GM12878 (cell line): Measurements from ENCODE around the gene GLMN. TPM values are rescaled to one million over a fixed set of nuclear protein-coding genes. Genes with fewer than 3 reads are reported as not detected.

Source experiments
- ATAC-seq: fragments of 200-7000 bp; cut with Tn5 transposase; 3 replicates; pipeline ENCODE4 v1.9.1; 2020; ENCODE audit warnings: mild to moderate bottlenecking, moderate library complexity
- BruUV-seq: library from RNA; stranded (reverse); fragments of 400-500 nt; replicated peaks from 2 replicates; lab custom pipeline; 2021; lab: Mats Ljungman, UMichigan
- CTCF ChIA-PET: fragments of 300-600 bp; sonication (Branson Sonifier 250); formaldehyde crosslinking; extraction: SDS; loops from one replicate; lab custom pipeline; 2021; ENCODE audit warnings: inconsistent platforms; lab: Yijun Ruan, JAX
- POLR2A ChIA-PET: fragments of 350-600 bp; formaldehyde crosslinking; extraction: SDS; loops from one replicate; lab custom pipeline; 2021; ENCODE audit warnings: inconsistent platforms; lab: Charles Lee
- RAD21 ChIA-PET: fragments of 300-600 bp; sonication (Branson Sonifier 250); formaldehyde crosslinking; loops from one replicate; lab custom pipeline; 2023; ENCODE audit warnings: antibody characterized with exemption; ENCODE audit not compliant: unreplicated experiment; lab: Charles Lee
- SMC1A ChIA-PET: fragments of 300-600 bp; sonication (Branson Sonifier 250); formaldehyde crosslinking; loops from one replicate; lab custom pipeline; 2023; ENCODE audit not compliant: unreplicated experiment, uncharacterized antibody; lab: Charles Lee
- DNase-seq: peaks from one replicate; pipeline ENCODE4 v3.0.0-alpha.2; 2011; ENCODE audit warnings: low read depth, low spot score
- FAIRE-seq: peaks from 3 replicates; lab custom pipeline; 2011; peaks lifted over from hg19 to GRCh38; lab: Jason Lieb, UNC
- H2AFZ ChIP-seq: 2 replicates; pipeline ENCODE4 v1.6.0; 2011; ENCODE audit warnings: low read depth, low read length, control low read depth; ENCODE audit not compliant: control insufficient read depth
- H3K27ac ChIP-seq: 2 replicates; pipeline ENCODE4 v1.5.1; 2011; ENCODE audit warnings: control low read depth; ENCODE audit not compliant: control insufficient read depth, insufficient read depth
- H3K27me3 ChIP-seq, 2 experiments: replicated peaks in 1 of 2; 2 replicates each; pipeline versions ENCODE4 v1.6.0 to v1.6.1; 2011; ENCODE audit warnings: low read length in 1 of 2; ENCODE audit not compliant: control insufficient read depth in 2 of 2, insufficient read depth in 2 of 2
- H3K36me3 ChIP-seq, 2 experiments: 2 replicates each; pipeline ENCODE4 v1.5.1; 2011; ENCODE audit warnings: low read length in 1 of 2; ENCODE audit not compliant: control insufficient read depth in 2 of 2, insufficient read depth in 2 of 2
- H3K4me1 ChIP-seq: 2 replicates; pipeline ENCODE4 v1.6.1; 2011; ENCODE audit warnings: mild to moderate bottlenecking, low read length, moderate library complexity, mixed read lengths; ENCODE audit not compliant: control insufficient read depth, insufficient read depth
- H3K4me2 ChIP-seq: 2 replicates; pipeline ENCODE4 v1.6.0; 2011; ENCODE audit warnings: control low read depth; ENCODE audit not compliant: control insufficient read depth, insufficient read depth
- H3K4me3 ChIP-seq: fragments of 200-600 bp; sonication (generic); 2 replicates; pipeline ENCODE4 v1.5.1; 2016
- H3K79me2 ChIP-seq: 2 replicates; pipeline ENCODE4 v1.6.0; 2011; ENCODE audit warnings: low read length; ENCODE audit not compliant: control insufficient read depth, insufficient read depth
- H3K9ac ChIP-seq: 2 replicates; pipeline ENCODE4 v1.8.0; 2011; ENCODE audit warnings: low read length, control low read depth, mixed read lengths; ENCODE audit not compliant: control insufficient read depth, insufficient read depth
- H3K9me3 ChIP-seq: replicated peaks from 3 replicates; pipeline ENCODE4 v1.5.1; 2011; ENCODE audit warnings: mild to moderate bottlenecking, low read length; ENCODE audit not compliant: control insufficient read depth, insufficient read depth
- H4K20me1 ChIP-seq: 2 replicates; pipeline ENCODE4 v1.6.0; 2011; ENCODE audit not compliant: control insufficient read depth, insufficient read depth
- CBFB ChIP-seq: IDR thresholded peaks from 2 replicates; pipeline ENCODE4 v1.6.1; 2016; ENCODE audit warnings: antibody characterized with exemption, low read depth
- EGR1 ChIP-seq, 2 experiments: IDR thresholded peaks; 1 replicate in 1 of 2; 2 replicates in 1 of 2; pipeline ENCODE4 v1.6.1; 2011 to 2012; ENCODE audit warnings: low read depth in 2 of 2, low read length in 2 of 2, borderline replicate concordance in 1 of 2, mild to moderate bottlenecking in 1 of 2, moderate library complexity in 1 of 2
- IKZF2 ChIP-seq, 2 experiments: fragments of 450-650 bp; IDR thresholded peaks; 2 replicates each; pipeline ENCODE4 v1.6.1; 2017; ENCODE audit warnings: mild to moderate bottlenecking in 2 of 2, moderate library complexity in 2 of 2
- KLF5 ChIP-seq: fragments of 450-650 bp; IDR thresholded peaks from 2 replicates; pipeline ENCODE4 v1.6.1; 2014; ENCODE audit warnings: mild to moderate bottlenecking; ENCODE audit not compliant: partially characterized antibody
- SUPT20H ChIP-seq: IDR thresholded peaks from 2 replicates; pipeline ENCODE4 v1.6.1; 2011; ENCODE audit warnings: low read depth, mild to moderate bottlenecking, low read length, moderate library complexity, borderline replicate concordance; ENCODE audit not compliant: control insufficient read depth
- TBL1XR1 ChIP-seq: IDR thresholded peaks from 2 replicates; pipeline ENCODE4 v1.6.1; 2012; ENCODE audit warnings: low read depth, low read length, improper control_type of control experiment
- ZSCAN29 ChIP-seq: fragments of 450-650 bp; IDR thresholded peaks from 2 replicates; pipeline ENCODE4 v1.6.1; 2017; ENCODE audit warnings: mild to moderate bottlenecking, moderate library complexity
- WGBS: methylation state at CpG from one replicate; pipeline ENCODE4 v1.1.6; 2016; ENCODE audit warnings: low lambda C conversion rate; ENCODE audit not compliant: insufficient replicate concordance, insufficient coverage; ENCODE audit errors: missing lambda C conversion rate; 5-methylcytosine and 5-hydroxymethylcytosine counted together
- in situ Hi-C: fragments of 300-500 bp; cut with MboI; formaldehyde crosslinking; loops from 9 replicates; pipeline ENCODE4 v1.14.3; 2018; ENCODE audit warnings: mixed read lengths
- intact Hi-C: fragments of 100-400 bp; cut with micrococcal nuclease; formaldehyde crosslinking; loops from one replicate; pipeline ENCODE4 v1.14.2; 2022; ENCODE audit not compliant: unreplicated experiment
- polyA plus RNA-seq, 11 experiments: library from polyadenylated mRNA; depleted of rRNA in 4 of 11; unstranded in 6 of 11; stranded (reverse) in 5 of 11; fragments of >200 nt; fragmentation: Nextera tagmentation in 4 of 11; fragmentation: Illumina TruSeq in 1 of 11; extraction: Ambion mirVana in 4 of 11; extraction: Trizol in 1 of 11; gene quantifications; 1 replicate in 1 of 11; 2 replicates in 10 of 11; pipeline versions ENCODE4 v1.2.1 to v1.2.3, GENCODE V29; 2011 to 2016; ENCODE audit warnings: inconsistent platforms in 2 of 11, missing spikeins in 2 of 11, low read depth in 1 of 11
- total RNA-seq, 4 experiments: library from RNA; depleted of rRNA in 3 of 4; stranded (reverse); fragments of >200 nt in 3 of 4; fragmentation: Illumina TruSeq in 1 of 4; extraction: Trizol in 1 of 4; gene quantifications; 2 replicates each; pipeline versions ENCODE4 v1.2.1 to v1.2.3, GENCODE V29; 2013 to 2021
- TF ChIP-seq, protein P1 (sequence below): fragments of 450-650 bp; IDR thresholded peaks from 2 replicates; pipeline ENCODE4 v1.6.1; 2016; ENCODE audit warnings: mild to moderate bottlenecking, moderate library complexity, borderline replicate concordance

Gene GLMN
- total and polyA plus RNA-seq, 10 of the 15 experiments (the other 5 are each of a cell fraction or from before 2014, with no cell fraction given), result 11.5 to 33.7 (median 16.7) TPM

DNA sequence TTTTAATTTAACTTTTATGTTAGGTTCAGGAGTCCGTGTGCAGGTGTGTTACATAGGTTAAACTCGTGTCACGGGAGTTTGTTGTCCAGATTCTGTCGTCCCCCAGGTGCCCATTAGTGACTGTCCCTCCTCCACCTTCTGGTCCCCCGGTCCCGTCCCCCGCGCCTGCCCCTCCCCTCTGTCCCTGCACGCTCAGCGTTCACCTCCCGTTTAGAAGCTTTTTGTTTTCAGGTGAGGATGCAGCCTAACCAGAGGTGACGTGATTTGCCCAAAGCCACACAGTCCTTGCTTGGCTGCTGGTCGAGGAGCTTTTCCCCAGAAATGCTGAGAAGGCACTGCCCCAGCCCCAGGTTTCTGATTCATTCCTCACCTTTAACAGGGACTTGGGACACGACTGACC is 80.2 kb downstream of the GLMN start (continued):
- TF ChIP-seq, protein P1, sequence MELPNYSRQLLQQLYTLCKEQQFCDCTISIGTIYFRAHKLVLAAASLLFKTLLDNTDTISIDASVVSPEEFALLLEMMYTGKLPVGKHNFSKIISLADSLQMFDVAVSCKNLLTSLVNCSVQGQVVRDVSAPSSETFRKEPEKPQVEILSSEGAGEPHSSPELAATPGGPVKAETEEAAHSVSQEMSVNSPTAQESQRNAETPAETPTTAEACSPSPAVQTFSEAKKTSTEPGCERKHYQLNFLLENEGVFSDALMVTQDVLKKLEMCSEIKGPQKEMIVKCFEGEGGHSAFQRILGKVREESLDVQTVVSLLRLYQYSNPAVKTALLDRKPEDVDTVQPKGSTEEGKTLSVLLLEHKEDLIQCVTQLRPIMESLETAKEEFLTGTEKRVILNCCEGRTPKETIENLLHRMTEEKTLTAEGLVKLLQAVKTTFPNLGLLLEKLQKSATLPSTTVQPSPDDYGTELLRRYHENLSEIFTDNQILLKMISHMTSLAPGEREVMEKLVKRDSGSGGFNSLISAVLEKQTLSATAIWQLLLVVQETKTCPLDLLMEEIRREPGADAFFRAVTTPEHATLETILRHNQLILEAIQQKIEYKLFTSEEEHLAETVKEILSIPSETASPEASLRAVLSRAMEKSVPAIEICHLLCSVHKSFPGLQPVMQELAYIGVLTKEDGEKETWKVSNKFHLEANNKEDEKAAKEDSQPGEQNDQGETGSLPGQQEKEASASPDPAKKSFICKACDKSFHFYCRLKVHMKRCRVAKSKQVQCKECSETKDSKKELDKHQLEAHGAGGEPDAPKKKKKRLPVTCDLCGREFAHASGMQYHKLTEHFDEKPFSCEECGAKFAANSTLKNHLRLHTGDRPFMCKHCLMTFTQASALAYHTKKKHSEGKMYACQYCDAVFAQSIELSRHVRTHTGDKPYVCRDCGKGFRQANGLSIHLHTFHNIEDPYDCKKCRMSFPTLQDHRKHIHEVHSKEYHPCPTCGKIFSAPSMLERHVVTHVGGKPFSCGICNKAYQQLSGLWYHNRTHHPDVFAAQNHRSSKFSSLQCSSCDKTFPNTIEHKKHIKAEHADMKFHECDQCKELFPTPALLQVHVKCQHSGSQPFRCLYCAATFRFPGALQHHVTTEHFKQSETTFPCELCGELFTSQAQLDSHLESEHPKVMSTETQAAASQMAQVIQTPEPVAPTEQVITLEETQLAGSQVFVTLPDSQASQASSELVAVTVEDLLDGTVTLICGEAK, result no peak
- TF ChIP-seq TBL1XR1, result no peak
- TF ChIP-seq ZSCAN29, result no peak
- no peak for TF ChIP-seq SUPT20H
- TF ChIP-seq EGR1 (IDR thresholded peaks at IDR 0.05; ENCODE audit: borderline replicate concordance in 1 of 2, low read depth in 2 of 2, low read length in 2 of 2), result no peak

DNA sequence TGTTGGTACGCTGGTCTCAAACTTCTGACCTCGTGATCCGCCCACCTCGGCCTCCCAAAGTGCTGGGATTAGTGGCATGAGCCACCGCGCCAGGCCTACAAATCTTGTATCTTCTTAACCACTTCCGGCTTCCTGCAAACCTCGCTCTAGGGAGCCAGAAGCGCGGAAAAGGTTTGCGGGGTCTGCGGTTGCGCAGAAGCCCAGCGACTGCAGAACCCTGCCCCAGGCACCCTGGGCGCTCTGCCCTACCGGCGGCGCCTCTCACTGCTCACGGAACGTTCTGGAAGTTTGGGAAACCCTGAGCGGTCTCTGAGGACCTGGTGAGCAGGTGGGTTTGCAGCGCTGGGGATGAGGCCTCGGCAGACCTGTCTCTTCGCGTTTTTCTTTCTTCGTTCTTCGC is 81.1 kb downstream of the GLMN start, which contains the start of gene C1orf146:
C1orf146 (plus strand) TSS at position 195 of the 400 bp plus-strand sequence. CDS start 13,506 bp downstream, outside the sequence.
- WGBS, result 74% methylated on average over 27 of the region's 27 CpGs
- ATAC-seq (no peak), DNase-seq (no peak), FAIRE-seq (no peak)
- no TSS peak for BruUV-seq
- intact Hi-C loops, result no loop called here
- no peaks in the 10 kb centered on the region for H3K27me3 ChIP-seq
- H3K9ac ChIP-seq, result no peak within 1 kb of the TSS
- no peaks in the 10 kb centered on the region for H3K79me2 ChIP-seq
- no peaks in the 10 kb centered on the region for H3K4me1 ChIP-seq
- no peak within 1 kb of the TSS for H3K27ac ChIP-seq
- ChIA-PET POLR2A (no interaction called here), RAD21 (no interaction called here), SMC1A (no interaction called here), CTCF (no interaction called here)
- in situ Hi-C loops, result no loop called here
- H4K20me1 ChIP-seq, result no peaks in the 10 kb centered on the region
- TF ChIP-seq IKZF2 (IDR thresholded peaks at IDR 0.05), result no peak
- TF ChIP-seq CBFB, result no peak
- no peak for TF ChIP-seq KLF5
- no peak within 1 kb of the TSS for H3K4me2 ChIP-seq
- H3K36me3 ChIP-seq, result no peaks in the 10 kb centered on the region
- H3K4me3 ChIP-seq, result no peak within 1 kb of the TSS
- no peak within 1 kb of the TSS for H2AFZ ChIP-seq
- no peaks in the 10 kb centered on the region for H3K9me3 ChIP-seq
